ENCODE results near the gene AATK.

AATK gene

GRCh38 chr17:81196505-81197408 lies 30.7 kb upstream of the AATK start:
- DNase-seq = no peak

DNA sequence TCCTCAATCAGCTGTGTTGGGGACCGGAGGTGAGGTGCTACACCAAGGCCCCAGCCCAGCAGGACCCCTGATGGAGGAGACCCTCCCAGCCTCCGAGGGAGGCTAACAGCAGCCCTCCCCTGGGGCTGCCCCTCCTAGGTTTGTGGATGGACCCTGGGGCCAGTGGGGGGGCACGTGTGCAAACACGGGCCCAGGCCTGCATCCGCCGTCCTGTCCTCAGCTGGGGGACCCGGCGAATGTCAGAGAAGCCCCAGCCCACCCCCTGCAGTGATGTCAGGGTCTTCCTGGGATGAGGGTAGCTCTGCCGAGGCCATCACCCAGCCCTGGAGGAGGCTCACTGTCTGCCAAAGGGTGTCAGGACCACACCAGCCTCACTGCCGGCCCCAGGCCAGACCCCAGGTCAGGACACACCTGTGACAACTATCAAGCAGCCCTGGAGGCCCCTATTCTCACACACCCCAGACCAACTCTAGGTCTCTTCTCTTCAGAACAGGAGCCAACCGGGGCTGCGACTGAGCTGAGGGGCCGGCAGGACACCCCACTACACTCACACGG lies 30.0 kb upstream of the AATK start:
- no peak for DNase-seq

DNA sequence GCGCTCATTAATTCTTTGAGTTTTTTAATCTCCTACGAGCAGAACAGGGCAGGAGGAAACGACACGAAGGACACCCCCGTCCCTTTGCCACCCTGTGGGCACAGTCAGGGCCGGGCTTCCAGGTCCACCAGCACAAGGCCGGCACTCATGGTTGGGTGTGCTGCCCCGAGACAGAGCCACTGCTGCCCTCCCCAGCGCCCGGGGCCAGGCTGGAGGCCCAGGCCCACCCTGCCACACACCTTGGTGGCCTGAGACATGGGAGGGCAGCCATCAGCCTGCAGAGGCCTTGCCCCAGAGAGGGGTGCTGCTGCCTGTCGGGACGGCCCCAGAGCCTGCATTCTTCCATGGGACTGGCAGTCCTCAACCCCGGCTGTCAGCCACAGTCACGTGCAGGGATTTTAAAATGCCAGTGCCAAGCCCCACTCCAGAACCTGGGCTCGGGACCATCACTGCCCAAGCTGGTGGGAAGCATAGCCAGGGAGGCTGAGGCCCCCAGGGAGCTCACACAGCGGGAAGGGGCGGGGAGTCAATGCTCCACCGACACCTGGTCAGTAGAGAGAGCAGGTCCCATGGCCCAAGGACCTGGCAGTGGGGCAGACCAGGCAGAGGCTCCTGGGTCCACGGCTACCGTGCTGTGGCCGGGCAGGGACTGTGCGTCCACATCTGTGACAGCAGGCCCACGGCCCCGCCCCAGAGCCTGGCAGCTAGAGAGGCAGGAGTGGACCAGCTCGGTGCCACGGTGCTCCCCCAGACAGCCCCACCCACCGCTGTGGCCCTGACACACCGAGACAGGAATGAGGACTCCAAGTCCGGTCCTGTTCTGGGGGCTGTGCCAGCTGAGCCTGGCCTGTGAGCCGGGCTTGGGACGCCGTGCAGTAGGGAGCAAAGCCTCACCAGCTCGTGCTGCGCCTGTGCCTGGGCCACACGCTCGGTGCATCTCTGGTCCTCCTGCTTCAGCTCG lies 29.2 kb upstream of the AATK start:
- no peak for DNase-seq

- DNase-seq = no peak
These were observed 28.3 kb upstream of the AATK start for GRCh38 chr17:81194225-81194760.

GRCh38 chr17:81193470-81194224 lies 27.6 kb upstream of the AATK start:
- no peak for DNase-seq

GRCh38 chr17:81193051-81193410 lies 27.0 kb upstream of the AATK start:
- DNase-seq = no peak

GRCh38 chr17:81192386-81193050 lies 26.5 kb upstream of the AATK start:
- DNase-seq = no peak

GRCh38 chr17:81191646-81192045 lies 25.6 kb upstream of the AATK start:
- DNase-seq = no peak

- no peak for DNase-seq
These were observed 25.1 kb upstream of the AATK start for GRCh38 chr17:81191116-81191515.

DNA sequence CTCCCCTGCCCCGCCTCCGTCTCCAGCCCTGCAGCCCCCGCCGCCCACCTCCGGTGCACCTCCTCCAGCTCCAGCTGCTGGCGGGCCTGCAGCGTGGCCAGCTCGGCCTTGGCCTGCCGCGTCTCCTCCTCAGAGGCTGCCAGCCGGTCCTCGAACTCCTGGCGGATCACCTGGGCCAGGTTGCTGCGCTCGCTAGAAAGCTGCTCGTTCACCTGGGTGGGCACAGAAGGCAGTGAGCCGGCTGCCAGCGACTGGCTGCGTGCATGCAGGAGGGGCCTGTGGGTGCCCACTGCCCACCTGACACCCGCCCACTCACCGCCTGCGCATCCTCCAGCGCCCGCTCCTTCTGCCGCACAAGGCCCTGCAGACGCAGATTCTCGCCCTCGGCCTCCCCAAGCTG lies 24.6 kb upstream of the AATK start:
- no peak for DNase-seq

DNA sequence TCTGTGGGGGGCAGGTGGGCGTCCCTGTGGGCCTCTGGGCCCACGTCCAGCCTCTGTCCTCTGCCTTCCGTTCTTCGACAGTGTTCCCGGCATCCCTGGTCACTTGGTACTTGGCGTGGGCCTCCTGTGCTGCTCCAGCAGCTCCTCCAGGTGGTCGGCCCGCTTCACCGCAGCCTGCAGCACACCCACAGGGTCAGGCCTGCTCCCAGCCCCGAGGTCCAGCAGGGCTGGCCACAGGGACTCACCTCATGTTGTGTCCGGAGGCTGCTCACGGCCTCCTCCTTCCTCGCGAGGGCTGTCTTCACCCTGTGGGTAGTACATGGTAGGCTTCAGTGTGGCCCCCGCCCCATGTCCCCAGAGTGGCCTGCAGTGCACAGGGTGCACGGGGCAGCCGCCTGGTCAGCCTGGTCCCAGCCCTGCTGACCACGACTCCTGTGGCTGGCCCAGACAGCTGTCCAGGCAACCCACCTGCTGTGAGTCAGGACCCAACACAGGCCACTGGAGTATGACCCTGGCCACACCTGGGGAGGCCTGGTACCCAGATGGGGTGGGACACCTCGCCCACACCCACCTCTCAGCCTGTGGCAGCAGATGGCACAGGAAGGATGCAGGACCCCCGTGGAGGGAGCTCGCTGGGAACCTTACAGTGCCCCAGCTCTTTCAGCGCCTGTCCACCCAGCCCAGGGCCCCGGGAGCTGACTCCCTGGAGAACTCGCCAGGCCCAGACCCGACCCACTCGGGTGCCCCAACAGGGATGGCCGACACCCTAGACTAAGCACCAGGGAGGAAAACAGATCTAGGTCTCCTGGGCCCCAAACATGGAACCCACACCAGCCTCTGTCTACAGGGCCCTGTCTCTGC lies 23.9 kb upstream of the AATK start:
- DNase-seq = no peak

- DNase-seq = no peak
These were observed 23.0 kb upstream of the AATK start for GRCh38 chr17:81189016-81189415.

GRCh38 chr17:81188491-81188840 lies 22.4 kb upstream of the AATK start:
- DNase-seq = no peak

DNA sequence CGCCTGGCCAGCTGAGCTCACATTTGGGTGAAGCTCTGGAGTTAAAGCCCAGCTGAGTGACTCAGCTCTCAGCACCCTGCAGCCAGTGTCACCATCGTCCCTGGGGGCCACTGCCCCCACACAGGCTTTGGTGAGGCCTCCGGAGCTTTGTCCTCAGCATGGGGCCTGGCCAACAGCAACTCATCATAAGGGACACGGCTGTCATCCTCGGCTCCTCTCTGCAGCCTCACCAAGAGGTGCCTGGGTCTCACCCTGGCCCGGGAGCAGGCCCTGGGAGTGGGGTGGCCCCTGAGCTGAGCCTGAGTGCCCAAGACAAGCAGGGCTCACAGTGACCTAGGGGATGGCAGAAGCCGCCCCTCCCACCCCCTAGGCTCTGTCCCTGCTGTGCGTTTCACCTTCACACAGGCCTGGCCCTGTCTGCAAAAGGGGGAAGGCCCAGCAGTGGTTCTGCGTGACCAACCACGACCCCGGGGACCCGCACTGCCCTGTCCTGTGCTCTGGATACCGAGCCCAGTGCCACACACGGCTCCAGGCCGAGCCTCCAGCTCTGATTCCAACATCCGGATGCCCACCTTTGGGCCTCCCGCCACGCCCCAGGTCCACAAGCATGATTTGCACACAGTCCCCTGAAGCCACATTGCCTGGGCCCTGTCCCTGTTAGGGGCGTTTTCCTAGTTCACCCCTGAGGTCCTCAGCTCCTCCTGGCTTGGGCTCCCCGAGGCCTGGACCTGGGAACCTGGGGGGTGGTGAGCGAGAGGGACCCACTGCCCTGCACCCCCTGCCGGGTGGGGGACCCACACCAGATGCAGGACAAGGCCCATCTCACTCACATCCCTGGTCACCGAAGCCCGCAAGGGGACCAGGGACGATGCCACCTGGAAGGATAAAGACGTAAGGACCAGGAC lies 21.8 kb upstream of the AATK start:
- no peak for DNase-seq

GRCh38 chr17:81187120-81187519 lies 21.1 kb upstream of the AATK start:
- DNase-seq = no peak

DNA sequence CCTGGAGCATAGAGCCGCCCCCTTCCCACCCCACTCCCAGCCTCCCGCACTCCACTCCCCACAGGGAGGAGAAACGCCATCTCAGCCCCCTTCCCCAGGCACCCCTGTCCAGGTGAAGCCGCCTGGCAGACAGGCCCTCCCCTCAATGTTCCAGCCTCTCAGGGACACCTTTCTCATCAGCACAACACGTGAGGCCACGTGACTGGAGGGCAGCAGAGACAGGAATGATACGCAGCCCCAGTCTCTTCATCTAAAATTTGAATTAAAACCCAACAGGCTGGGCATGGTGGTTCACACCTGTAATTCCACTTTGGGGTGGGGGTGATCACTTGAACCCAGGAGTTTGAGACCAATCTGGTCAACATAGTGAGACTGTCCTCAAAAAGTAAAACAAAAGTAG lies 20.2 kb upstream of the AATK start:
- DNase-seq = no peak

- DNase-seq = no peak
These were observed 18.5 kb upstream of the AATK start for GRCh38 chr17:81184555-81184954.

- no peak for DNase-seq
These were observed 17.8 kb upstream of the AATK start for GRCh38 chr17:81183807-81184206.

DNA sequence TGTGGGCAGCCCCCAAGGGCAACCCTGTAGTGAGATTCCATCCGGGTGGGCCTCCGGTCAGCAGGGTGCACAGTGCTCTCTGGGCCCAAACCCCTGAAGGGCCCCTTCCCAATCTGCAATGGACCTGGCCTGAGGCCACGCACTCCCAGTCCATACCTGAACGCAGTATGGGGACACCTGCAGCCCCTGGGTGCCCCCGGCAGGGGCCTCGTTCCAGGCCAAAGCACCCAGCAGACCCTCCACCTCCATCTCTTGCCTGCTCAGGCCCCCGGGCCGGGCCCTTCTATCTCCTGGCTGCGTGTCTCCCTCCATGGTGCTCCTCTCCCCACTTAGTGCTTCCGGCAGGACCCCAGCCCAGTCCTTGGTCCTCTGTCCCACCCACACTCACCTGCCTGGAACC lies 17.3 kb upstream of the AATK start:
- DNase-seq = no peak

- no peak for DNase-seq
These were observed 16.6 kb upstream of the AATK start for GRCh38 chr17:81182596-81182995.

Measured in cortex of kidney (tissue), 1 donor.